ENCODE results near the gene ARHGAP8.
"Not testable (repeated sequence)": the region's sequence is repeated elsewhere in the genome, so short reads cannot be mapped to it uniquely, and the experiment has no call there.

The ARHGAP8 gene

GRCh38 chr22:44727148-44727547, 25.2 kb upstream of the ARHGAP8 start:
- DNase-seq, result no peak

DNA sequence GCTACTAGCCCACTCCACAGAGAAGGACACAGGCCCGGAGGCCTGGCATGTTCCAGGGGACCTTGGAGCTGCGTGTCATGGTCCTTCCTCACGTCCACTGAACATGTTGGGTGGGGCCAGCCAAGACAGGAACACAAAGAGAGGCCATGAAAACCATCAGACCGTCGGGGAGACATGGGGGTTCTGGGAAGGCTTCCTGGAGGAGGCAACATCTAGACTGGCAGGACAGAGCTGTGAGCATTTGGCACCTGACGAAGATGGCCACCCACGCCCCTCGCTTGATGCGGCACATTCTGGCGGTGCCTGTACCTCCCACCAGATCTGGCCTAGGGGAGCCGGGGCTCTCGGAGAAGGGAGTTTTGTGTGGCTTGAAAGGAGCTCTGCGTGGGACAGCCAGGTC, 24.7 kb upstream of the ARHGAP8 start:
- no peak for DNase-seq

- DNase-seq, result no peak
Observed at GRCh38 chr22:44728761-44729324, 23.5 kb upstream of the ARHGAP8 start.

GRCh38 chr22:44729391-44730021, 22.9 kb upstream of the ARHGAP8 start:
- DNase-seq, result no peak

DNA sequence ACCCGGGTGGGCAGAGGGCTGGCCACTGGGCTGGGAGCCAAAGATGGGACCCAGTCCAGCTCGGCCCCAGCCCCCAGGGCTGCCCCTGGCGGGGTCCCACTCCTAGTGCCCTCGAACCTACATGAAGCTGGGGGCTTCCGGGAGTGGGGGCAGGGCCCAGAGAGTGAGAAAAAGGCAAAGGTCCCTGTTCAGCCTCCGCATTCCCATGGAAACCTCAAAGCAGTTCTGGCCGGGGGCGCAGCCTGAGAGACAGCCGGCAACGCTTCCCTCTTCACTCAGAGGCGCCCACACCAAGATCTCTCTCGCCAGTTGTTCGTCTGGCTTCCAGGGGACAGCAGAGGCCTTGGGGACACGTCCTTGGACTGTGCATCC, 22.4 kb upstream of the ARHGAP8 start:
- DNase-seq, result no peak

- no peak for DNase-seq
Observed at GRCh38 chr22:44730490-44731356, 21.7 kb upstream of the ARHGAP8 start.

DNA sequence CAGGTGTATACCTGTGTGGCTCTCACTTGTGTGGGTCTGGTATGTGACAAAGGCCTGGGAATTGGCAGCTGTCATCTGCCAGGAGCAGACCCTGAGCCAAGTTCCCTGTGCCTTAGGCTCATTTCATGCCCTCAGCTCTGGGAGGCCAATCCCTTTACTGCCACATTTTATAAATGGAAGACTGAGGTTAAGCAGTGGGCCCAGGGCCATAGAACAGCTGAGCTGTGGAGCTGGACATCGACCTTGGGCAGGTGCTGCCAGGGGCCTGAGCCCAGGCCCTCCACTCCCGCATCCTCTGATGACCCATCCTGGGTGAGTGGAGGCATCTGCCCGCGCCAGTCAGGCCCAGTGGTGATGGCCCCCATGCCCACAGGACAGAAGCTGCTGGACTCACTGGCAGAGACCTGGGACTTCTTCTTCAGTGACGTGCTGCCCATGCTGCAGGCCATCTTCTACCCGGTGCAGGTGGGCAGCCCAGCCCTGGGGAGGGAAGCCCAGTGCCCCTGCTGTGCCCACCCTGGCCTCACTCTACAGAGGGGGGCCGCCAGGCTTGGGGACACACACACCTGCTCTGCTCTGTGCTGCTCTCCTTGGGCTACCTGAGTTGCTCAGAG, 20.9 kb upstream of the ARHGAP8 start:
- no peak for DNase-seq

DNA sequence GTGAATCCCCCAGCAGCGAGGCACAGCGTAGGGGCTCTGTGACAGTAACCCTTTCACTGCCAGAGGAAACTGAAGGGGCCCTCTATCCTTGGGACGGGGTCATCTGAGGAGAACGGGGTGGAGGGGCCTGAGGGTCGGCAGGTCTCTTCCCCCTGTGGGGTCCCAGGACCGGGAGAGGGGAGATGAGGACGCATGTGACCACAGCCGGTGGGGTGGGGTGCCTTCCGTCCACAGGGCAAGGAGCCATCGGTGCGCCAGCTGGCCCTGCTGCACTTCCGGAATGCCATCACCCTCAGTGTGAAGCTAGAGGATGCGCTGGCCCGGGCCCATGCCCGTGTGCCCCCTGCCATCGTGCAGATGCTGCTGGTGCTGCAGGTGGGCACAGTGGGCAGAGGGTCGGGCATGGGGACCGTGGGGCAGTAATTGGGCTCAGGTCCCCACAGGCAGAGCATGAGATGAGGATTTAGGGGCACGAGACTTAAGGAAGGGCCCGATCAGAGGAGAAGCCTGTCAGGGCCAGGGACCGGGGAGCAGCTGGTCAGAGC, 20.3 kb upstream of the ARHGAP8 start:
- DNase-seq, result no peak

- no peak for DNase-seq
Observed at GRCh38 chr22:44732661-44733060, 19.7 kb upstream of the ARHGAP8 start.

DNA sequence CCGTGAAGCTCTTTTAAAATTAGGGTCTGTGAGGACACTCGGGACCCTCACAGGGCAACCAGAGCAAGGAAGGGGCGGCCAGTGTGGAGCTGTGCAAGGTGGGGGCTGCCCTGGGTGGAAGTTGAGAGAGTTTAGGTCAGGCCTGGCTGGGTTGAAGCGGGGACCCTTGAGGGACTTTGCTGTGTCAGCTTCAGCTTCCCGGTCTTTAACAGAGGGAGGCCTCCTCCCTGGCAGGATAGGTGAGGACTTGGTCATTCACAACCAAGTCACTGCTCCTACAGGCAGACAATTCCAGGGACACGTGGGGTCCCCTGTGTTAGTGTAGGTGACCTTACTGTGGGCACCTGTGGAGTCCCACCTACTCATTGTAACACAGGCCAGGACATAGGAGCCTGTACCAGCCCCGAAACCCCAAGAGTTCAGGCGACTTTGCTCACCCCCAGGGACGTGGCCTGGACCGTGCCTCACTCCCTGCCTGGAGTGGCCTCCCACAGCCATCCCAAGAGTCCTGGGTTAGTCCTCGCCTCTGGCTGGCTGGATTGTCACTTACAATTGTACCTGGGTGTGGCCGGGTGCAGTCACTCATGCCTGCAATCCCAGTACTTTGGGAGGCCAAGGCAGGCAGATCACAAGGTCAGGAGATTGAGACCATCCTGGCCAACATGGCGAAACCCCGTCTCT, 18.8 kb upstream of the ARHGAP8 start:
- DNase-seq, result no peak

GRCh38 chr22:44734278-44734677, 18.1 kb upstream of the ARHGAP8 start:
- no peak for DNase-seq

DNA sequence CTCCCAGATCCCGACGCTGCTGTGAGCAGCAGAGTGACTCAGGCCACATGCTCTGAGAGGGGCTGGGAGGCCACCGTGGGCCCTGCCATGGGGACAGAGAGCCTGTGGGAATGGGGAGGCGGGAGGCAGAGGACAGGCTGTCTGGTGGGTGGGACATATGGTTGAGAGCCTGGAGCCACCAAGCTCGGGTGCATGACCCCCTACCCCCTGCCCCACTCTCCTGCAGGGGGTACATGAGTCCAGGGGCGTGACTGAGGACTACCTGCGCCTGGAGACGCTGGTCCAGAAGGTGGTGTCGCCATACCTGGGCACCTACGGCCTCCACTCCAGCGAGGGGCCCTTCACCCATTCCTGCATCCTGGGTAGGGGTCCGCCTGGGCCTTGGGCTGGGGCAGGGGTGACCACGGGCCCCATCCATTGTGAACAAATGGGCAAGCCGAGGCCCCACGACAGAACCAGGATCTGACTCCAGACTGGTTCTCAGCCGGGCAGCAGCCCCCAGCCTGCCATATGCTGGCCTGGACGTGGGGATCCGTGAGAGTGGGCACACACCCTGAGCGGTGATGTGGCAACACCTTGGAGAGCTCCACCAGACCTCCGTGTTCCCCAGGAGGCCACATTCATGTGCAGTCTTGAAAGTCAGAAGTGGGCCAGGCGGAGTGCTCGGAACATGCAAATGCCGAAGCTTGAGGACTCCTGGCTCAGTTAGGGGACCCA, 17.4 kb upstream of the ARHGAP8 start:
- DNase-seq, result no peak

GRCh38 chr22:44735518-44736428, 16.6 kb upstream of the ARHGAP8 start:
- DNase-seq, result no peak

DNA sequence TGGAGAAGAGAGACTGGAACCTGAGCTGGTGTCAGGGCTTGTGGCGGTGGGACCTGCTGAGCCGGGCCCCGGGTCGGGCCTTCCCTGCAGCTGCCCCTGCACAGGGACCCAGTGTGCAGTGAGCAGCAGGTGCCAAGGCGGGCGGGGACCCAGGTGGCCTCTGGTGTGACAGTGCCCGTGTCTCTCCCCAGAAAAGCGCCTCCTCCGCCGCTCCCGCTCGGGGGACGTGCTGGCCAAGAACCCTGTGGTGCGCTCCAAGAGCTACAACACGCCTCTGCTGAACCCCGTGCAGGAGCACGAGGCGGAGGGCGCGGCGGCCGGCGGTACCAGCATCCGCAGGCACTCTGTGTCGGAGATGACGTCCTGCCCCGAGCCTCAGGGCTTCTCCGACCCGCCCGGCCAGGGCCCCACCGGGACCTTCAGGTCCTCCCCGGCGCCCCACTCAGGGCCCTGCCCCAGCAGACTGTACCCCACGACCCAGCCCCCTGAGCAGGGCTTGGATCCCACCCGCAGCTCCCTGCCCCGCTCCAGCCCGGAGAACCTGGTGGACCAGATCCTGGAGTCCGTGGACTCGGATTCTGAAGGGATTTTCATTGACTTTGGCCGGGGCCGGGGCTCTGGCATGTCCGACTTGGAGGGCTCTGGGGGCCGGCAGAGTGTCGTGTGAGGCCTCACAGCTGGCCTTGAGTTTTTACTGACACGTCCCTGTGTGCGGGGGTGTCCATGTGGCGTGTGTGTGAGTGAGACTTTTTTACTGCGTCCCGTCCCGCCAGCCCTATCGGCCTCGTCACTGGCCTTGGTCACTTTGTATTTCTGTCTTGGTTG, 15.6 kb upstream of the ARHGAP8 start:
- DNase-seq, result no peak

- DNase-seq, result no peak
Observed at GRCh38 chr22:44737406-44738346, 14.7 kb upstream of the ARHGAP8 start.

DNA sequence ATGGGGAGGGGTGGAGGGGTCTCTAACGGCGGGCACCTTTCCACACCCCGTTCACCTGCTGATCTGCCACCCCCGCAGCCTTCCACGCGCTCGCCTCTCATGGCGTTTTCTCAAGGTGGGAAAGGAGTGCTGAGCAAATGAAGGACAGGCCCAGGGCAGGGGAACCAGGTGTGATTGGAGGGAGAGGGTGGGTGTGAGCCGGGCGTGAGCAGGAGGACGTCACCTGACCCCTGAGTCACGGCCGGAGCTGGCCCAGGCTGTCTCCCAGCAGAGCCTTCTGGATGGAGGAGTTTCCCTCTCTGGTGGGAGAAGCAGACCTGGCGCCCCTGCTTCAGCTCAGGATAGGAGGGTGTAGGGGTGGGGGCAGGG, 14.0 kb upstream of the ARHGAP8 start:
- no peak for DNase-seq

- DNase-seq, result no peak
Observed at GRCh38 chr22:44739024-44739423, 13.4 kb upstream of the ARHGAP8 start.

DNA sequence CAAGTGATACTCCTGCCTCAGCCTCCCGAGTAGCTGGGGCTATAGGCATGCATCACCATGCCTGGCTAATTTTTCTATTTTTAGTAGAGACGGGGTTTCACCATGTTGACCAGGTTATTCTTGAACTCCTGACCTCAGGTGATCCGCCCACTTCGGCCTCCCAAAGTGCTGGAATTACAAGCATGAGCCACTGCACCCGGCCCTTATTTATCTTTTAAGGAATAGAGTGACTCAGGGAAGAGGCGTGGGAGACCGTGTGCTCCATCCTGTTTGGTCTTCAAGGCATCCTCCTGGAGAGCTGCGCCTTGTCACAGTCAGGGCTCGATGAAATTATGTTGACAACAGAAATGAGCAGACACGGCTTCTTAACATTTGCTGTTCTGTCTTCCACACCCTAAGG, 12.7 kb upstream of the ARHGAP8 start:
- DNase-seq, result not testable (repeated sequence)

DNA sequence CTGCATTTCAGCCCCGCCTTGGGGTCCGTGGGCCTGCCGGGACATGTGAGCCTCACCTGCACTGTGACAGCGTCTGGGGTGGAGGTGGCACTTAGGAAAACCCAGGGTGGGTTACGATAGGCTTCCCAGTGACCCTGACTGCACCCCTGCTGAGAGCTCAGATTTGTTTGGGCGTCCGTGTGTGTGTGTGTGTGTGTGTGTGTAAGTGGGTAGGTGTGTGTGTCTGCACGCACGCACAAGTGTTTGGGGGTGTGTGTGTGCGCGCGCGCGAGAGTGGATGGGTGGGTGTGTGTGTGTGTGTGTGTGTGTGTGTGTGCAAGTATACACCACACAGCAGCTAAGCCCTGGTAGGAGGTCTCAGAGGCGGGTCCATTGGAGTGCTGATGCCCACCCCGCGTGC, 12.1 kb upstream of the ARHGAP8 start:
- no peak for DNase-seq
